ENCODE measurements around the gene SWI5. TPM values are rescaled to one million over a fixed set of nuclear protein-coding genes. Genes with fewer than 3 reads are reported as not detected.

SWI5 gene
- total and polyA plus RNA-seq, 9 of the 15 experiments (the other 6 are each of a cell fraction or from before 2014, with no cell fraction given), result 62.8 to 133 (median 95.9) TPM

GRCh38 chr9:128322404-128323211 lies 46.5 kb downstream of the SWI5 start, which contains the start of the genes COQ4 and TRUB2 (continued):
- TF ChIP-seq IRF9 (tag; IDR thresholded peaks at IDR 0.05) (no peak), MCM3 (IDR thresholded peaks at IDR 0.05) (no peak), ZNF165 (CRISPR knock-in tag; IDR thresholded peaks at IDR 0.05; ENCODE audit: borderline replicate concordance) (peak; percentile 54; the same call in 1 of the 2 replicates), HBP1 (CRISPR knock-in tag; IDR thresholded peaks at IDR 0.05) (peak; percentile 97), PHB2 (IDR thresholded peaks at IDR 0.05; ENCODE audit: low read depth) (no peak), SLC30A9 (CRISPR knock-in tag; IDR thresholded peaks at IDR 0.05) (no peak), MXD1 (CRISPR knock-in tag; IDR thresholded peaks at IDR 0.05; ENCODE audit: borderline replicate concordance, poor library complexity, severe bottlenecking) (peak; percentile 100), EGR1 (conservative IDR thresholded peaks at IDR 0.05) (no peak), FOXP4 (CRISPR knock-in tag; IDR thresholded peaks at IDR 0.05; ENCODE audit: borderline replicate concordance) (no peak), ZNF583 (CRISPR knock-in tag; IDR thresholded peaks at IDR 0.05) (peak; percentile 85; the same call in 1 of the 2 replicates), HSF4 (CRISPR knock-in tag; IDR thresholded peaks at IDR 0.05; ENCODE audit: borderline replicate concordance) (no peak), CSDE1 (IDR thresholded peaks at IDR 0.05) (no peak), NFE2 (IDR thresholded peaks at IDR 0.05; ENCODE audit: low read depth) (no peak), PKNOX1 (IDR thresholded peaks at IDR 0.05) (no peak), FIP1L1 (IDR thresholded peaks at IDR 0.05; ENCODE audit: low read depth, low read length, poor library complexity, severe bottlenecking) (peak; percentile 95), NFXL1 (CRISPR knock-in tag; IDR thresholded peaks at IDR 0.05) (0 out of 2 replicates have a peak, but pooled peaks have one; percentile 44), AFF1 (IDR thresholded peaks at IDR 0.05; ENCODE audit: low read depth in 1 of 2, partially characterized antibody in 2 of 2) (no peak)
